GM11168 (cell line): ENCODE results near the gene ARHGAP15.

ENCODE experiments used
- in situ Hi-C: fragments of 300-500 bp; cut with MboI; formaldehyde crosslinking; loops from one replicate; pipeline ENCODE4 v1.12.0; 2022; ENCODE audit warnings: low sequenced_read_pairs; ENCODE audit not compliant: unreplicated experiment

The ARHGAP15 gene

GRCh38 chr2:143321994-143322393 lies 192.8 kb downstream of the ARHGAP15 start:
- in situ Hi-C loops, result no loop called here

- in situ Hi-C loops, result no loop called here
Measured at GRCh38 chr2:143329288-143329687, 200.1 kb downstream of the ARHGAP15 start.

- in situ Hi-C loops, result no loop called here
Measured at GRCh38 chr2:143333168-143333791, 204.1 kb downstream of the ARHGAP15 start.

GRCh38 chr2:143333847-143334246 lies 204.6 kb downstream of the ARHGAP15 start:
- in situ Hi-C loops, result no loop called here

- in situ Hi-C loops, result no loop called here
Measured at GRCh38 chr2:143334837-143335236, 205.6 kb downstream of the ARHGAP15 start.

- in situ Hi-C loops, result no loop called here
Measured at GRCh38 chr2:143336719-143337210, 207.5 kb downstream of the ARHGAP15 start.

- in situ Hi-C loops, result no loop called here
Measured at GRCh38 chr2:143341478-143341877, 212.3 kb downstream of the ARHGAP15 start.

GRCh38 chr2:143344780-143345179 lies 215.6 kb downstream of the ARHGAP15 start:
- in situ Hi-C loops, result no loop called here

GRCh38 chr2:143345887-143346787 lies 216.9 kb downstream of the ARHGAP15 start:
- in situ Hi-C loops, result no loop called here

GRCh38 chr2:143347271-143347695 lies 218.1 kb downstream of the ARHGAP15 start:
- in situ Hi-C loops, result no loop called here

GRCh38 chr2:143347901-143348414 lies 218.7 kb downstream of the ARHGAP15 start:
- in situ Hi-C loops, result no loop called here

GRCh38 chr2:143354050-143354750 lies 225.0 kb downstream of the ARHGAP15 start:
- in situ Hi-C loops, result no loop called here

GRCh38 chr2:143355870-143356269 lies 226.7 kb downstream of the ARHGAP15 start:
- in situ Hi-C loops, result no loop called here

- in situ Hi-C loops, result no loop called here
Measured at GRCh38 chr2:143356336-143356735, 227.1 kb downstream of the ARHGAP15 start.

GRCh38 chr2:143356736-143357446 lies 227.7 kb downstream of the ARHGAP15 start:
- in situ Hi-C loops, result no loop called here

- in situ Hi-C loops, result no loop called here
Measured at GRCh38 chr2:143357966-143358365, 228.7 kb downstream of the ARHGAP15 start.

GRCh38 chr2:143361346-143361745 lies 232.1 kb downstream of the ARHGAP15 start:
- in situ Hi-C loops, result no loop called here

- in situ Hi-C loops, result no loop called here
Measured at GRCh38 chr2:143371616-143372015, 242.4 kb downstream of the ARHGAP15 start.

GRCh38 chr2:143375384-143375880 lies 246.2 kb downstream of the ARHGAP15 start:
- in situ Hi-C loops, result no loop called here

- in situ Hi-C loops, result no loop called here
Measured at GRCh38 chr2:143378996-143379395, 249.8 kb downstream of the ARHGAP15 start.
